Ascending aorta (tissue), 2 donors: ENCODE measurements around the gene ZNF202. TPM values are rescaled to one million over a fixed set of nuclear protein-coding genes. Genes with fewer than 3 reads are reported as not detected.
A peak's percentile ranks its signal among the peaks of the same experiment; 100 is the strongest.

ENCODE experiments used
- DNase-seq, 2 donors: peaks; one replicate each; pipeline ENCODE4 v3.0.0-alpha.2; 2019; ENCODE audit warnings: low spot score in 2 of 2
- H3K27ac ChIP-seq, 2 donors: fragments of 200-600 bp; sonication (generic); one replicate each; pipeline ENCODE4 v1.5.1; 2016 to 2017; ENCODE audit warnings: mild to moderate bottlenecking in 1 of 2
- H3K27me3 ChIP-seq: fragments of 200-600 bp; sonication (generic); one replicate; pipeline ENCODE4 v1.5.1; 2017
- H3K36me3 ChIP-seq, 2 donors: fragments of 200-600 bp; sonication (generic); one replicate each; pipeline ENCODE4 v1.5.1; 2016
- H3K4me1 ChIP-seq, 2 donors: fragments of 200-600 bp; sonication (generic); one replicate each; pipeline ENCODE4 v1.5.1; 2016 to 2017; ENCODE audit warnings: mild to moderate bottlenecking in 1 of 2
- H3K4me3 ChIP-seq, 2 donors: fragments of 200-600 bp; sonication (generic); one replicate each; pipeline ENCODE4 v1.5.1; 2016 to 2017; ENCODE audit warnings: mild to moderate bottlenecking in 1 of 2
- H3K9me3 ChIP-seq, 2 donors: fragments of 200-600 bp; sonication (generic); one replicate each; pipeline ENCODE4 v1.5.1; 2016
- CTCF ChIP-seq, 3 experiments: fragments of 200-600 bp in 2 of 3; fragments of 450-650 bp in 1 of 3; sonication (generic) in 2 of 3; IDR thresholded peaks; one replicate each; pipeline ENCODE4 v1.5.1; 2016 to 2019; ENCODE audit warnings: antibody characterized with exemption in 3 of 3, mild to moderate bottlenecking in 1 of 3, moderate library complexity in 1 of 3
- intact Hi-C: fragments of 100-400 bp; cut with DNase I; formaldehyde crosslinking; loops from one replicate; pipeline ENCODE4 v1.15.1; 2023
- total RNA-seq: library from RNA; depleted of rRNA; stranded (reverse); fragments of >200 nt; gene quantifications from one replicate; pipeline ENCODE4 v1.1.0, GENCODE V29; 2016

The ZNF202 gene
- total RNA-seq, result 2.2 TPM

GRCh38 chr11:123741159-123742030, at the start of gene ZNF202:
ZNF202 (minus strand) TSS chr11:123741660; CDS start chr11:123730888, 10,772 bp downstream.
- Histone ChIP-seq H3K4me3 (peak within 1 kb of the TSS; percentile 90 to 94), H3K4me1 (peaks cover 0 to 14% of the 10 kb centered on the region in 2 donors), H3K9me3 (no peaks in the 10 kb centered on the region), H3K27ac (peak within 1 kb of the TSS; percentile 81 to 87), H3K36me3 (peaks cover 0 to 3% of the 10 kb centered on the region in 2 donors), H3K27me3 (no peaks in the 10 kb centered on the region)
- intact Hi-C loops, result no loop called here
- peak in 2 of 3 experiments; percentile 1 to 18 for TF ChIP-seq CTCF (IDR thresholded peaks at IDR 0.05)
- peak; percentile 59 to 94 for DNase-seq

GRCh38 chr11:123783536-123783935, 42.1 kb upstream of the ZNF202 start:
- no peaks in the 10 kb centered on the region for H3K9me3 ChIP-seq
- intact Hi-C loops, result no loop called here
- no peak overlapping the region for H3K4me3 ChIP-seq
- no peak overlapping the region for H3K27ac ChIP-seq
- no peak for TF ChIP-seq CTCF (IDR thresholded peaks at IDR 0.05)
- no peaks in the 10 kb centered on the region for H3K36me3 ChIP-seq
- no peaks in the 10 kb centered on the region for H3K27me3 ChIP-seq
- no peaks in the 10 kb centered on the region for H3K4me1 ChIP-seq
- DNase-seq, result no peak

- intact Hi-C loops, result no loop called here
Observed at GRCh38 chr11:123778511-123778910, 37.1 kb upstream of the ZNF202 start.

GRCh38 chr11:123775715-123776549, 34.5 kb upstream of the ZNF202 start:
- Histone ChIP-seq H3K36me3 (no peaks in the 10 kb centered on the region), H3K27ac (no peak overlapping the region), H3K27me3 (no peaks in the 10 kb centered on the region), H3K4me3 (no peak overlapping the region), H3K4me1 (no peaks in the 10 kb centered on the region), H3K9me3 (no peaks in the 10 kb centered on the region)
- DNase-seq, result no peak
- no peak for TF ChIP-seq CTCF (IDR thresholded peaks at IDR 0.05)
- intact Hi-C loops, result no loop called here

More at GRCh38 chr11:123778511-123778910, 37.1 kb upstream of the ZNF202 start:
- no peak overlapping the region for H3K4me3 ChIP-seq
- DNase-seq, result no peak
- TF ChIP-seq CTCF (IDR thresholded peaks at IDR 0.05), result no peak
- H3K9me3 ChIP-seq, result no peaks in the 10 kb centered on the region
- H3K36me3 ChIP-seq, result no peaks in the 10 kb centered on the region
- no peaks in the 10 kb centered on the region for H3K4me1 ChIP-seq
- no peak overlapping the region for H3K27ac ChIP-seq
- no peaks in the 10 kb centered on the region for H3K27me3 ChIP-seq

GRCh38 chr11:123775289-123775688, 33.8 kb upstream of the ZNF202 start:
- Histone ChIP-seq H3K27ac (no peak overlapping the region), H3K4me1 (no peaks in the 10 kb centered on the region), H3K4me3 (no peak overlapping the region), H3K36me3 (no peaks in the 10 kb centered on the region), H3K9me3 (no peaks in the 10 kb centered on the region), H3K27me3 (no peaks in the 10 kb centered on the region)
- no peak for DNase-seq
- no peak for TF ChIP-seq CTCF (IDR thresholded peaks at IDR 0.05)
- intact Hi-C loops, result no loop called here
